GM12872 (cell line): ENCODE results near the gene KCNH2.

Experiments used
- TF ChIP-seq, protein P1 (sequence below): IDR thresholded peaks from 3 replicates; pipeline ENCODE4 v1.5.1; 2011; ENCODE audit warnings: low read depth, mild to moderate bottlenecking, low read length, moderate library complexity; ENCODE audit not compliant: insufficient read depth

Gene KCNH2

GRCh38 chr7:150917969-150918368, 60.2 kb downstream of the KCNH2 start:
- TF ChIP-seq, protein P1, sequence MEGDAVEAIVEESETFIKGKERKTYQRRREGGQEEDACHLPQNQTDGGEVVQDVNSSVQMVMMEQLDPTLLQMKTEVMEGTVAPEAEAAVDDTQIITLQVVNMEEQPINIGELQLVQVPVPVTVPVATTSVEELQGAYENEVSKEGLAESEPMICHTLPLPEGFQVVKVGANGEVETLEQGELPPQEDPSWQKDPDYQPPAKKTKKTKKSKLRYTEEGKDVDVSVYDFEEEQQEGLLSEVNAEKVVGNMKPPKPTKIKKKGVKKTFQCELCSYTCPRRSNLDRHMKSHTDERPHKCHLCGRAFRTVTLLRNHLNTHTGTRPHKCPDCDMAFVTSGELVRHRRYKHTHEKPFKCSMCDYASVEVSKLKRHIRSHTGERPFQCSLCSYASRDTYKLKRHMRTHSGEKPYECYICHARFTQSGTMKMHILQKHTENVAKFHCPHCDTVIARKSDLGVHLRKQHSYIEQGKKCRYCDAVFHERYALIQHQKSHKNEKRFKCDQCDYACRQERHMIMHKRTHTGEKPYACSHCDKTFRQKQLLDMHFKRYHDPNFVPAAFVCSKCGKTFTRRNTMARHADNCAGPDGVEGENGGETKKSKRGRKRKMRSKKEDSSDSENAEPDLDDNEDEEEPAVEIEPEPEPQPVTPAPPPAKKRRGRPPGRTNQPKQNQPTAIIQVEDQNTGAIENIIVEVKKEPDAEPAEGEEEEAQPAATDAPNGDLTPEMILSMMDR = no peak

DNA sequence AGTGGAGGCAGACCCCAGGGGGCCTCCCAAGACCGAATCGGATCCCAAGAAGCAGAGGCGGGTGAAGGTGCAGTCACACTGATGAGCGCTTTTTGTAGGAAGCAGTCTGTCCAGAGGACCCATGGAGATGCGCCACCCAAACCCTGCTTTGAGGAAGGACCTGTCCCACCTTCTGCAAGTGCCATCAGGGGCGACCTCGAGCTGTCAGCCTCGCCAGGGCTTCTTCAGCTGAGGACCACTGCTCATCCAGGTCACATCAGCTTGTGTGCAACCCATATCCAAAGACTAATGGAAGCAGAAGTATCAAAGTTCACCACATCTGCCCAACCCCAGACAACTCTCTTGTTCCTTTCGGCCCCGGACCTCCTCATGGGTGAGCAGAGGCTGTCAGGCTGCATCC, 61.5 kb downstream of the KCNH2 start:
- TF ChIP-seq, protein P1 = no peak

DNA sequence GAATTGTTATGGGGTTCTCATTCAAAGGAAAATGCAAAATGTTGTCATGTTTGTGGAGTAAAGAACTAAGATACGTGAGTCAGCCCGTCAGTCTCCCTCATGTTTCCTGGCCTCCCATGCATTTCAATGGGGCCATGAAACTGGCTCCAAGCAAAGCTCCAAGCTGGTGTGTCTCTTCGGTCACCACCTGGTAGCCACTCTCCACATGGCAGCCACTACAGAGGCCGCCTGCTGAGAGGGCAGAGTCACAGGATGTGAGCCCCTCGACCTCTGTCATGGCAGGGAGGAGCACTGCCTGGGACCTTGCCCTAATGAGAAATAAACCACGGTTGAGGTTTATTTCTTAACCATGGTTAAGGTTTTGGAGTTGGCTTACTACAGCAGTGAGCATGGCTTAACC, 63.2 kb downstream of the KCNH2 start:
- TF ChIP-seq, protein P1 = no peak

GRCh38 chr7:150914196-150914595, 63.9 kb downstream of the KCNH2 start:
- TF ChIP-seq, protein P1 = no peak

DNA sequence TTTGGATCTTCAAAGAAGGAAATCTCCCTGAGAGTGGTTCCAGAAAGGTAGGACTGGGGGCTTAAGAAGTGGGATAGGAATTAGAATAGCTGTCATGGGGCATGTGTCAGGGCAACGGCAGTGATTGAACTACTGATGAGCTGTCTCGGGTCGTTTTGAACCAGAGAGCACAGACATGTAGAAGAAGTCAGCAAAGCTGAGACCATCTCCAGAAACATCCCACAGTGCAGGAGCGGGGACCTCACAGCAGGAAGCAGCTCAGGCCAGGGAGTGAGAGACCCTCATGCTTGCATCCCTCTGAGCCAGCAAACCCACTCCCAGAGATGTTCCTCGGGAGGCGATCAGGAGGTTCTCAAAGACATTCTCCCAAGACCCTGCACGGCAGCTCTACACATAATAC, 65.7 kb downstream of the KCNH2 start:
- TF ChIP-seq, protein P1 = no peak

GRCh38 chr7:150911590-150912267, 66.4 kb downstream of the KCNH2 start:
- TF ChIP-seq, protein P1 = no peak

DNA sequence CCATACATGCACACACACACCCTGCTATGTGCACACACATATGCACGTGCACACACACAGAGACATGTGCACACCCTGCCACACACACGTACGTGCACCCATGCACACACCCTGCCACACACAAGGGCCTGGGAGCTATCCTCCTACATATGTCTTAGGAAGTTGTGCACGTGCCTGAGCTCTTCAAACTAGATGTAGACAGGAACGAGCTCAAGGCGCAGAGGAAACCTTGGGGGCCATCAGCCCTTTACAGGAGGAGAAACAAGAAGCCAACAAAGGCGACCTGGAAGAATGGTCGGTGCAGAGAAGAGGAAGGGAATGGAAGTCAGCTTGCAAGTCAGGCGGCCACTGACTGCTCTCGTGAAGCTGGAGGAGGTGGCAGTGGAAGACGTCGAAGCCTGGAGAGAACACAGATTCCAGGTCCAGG, 67.1 kb downstream of the KCNH2 start:
- TF ChIP-seq, protein P1 = no peak
